OCI-LY7 (cell line): ENCODE measurements around the gene ICE2. TPM values are rescaled to one million over a fixed set of nuclear protein-coding genes. Genes with fewer than 3 reads are reported as not detected.

Source experiments
- BruUV-seq: library from RNA; stranded (reverse); fragments of 400-500 nt; replicated peaks from 2 replicates; lab custom pipeline; 2021; lab: Mats Ljungman, UMichigan
- CTCF ChIA-PET: fragments of 300-600 bp; sonication (Branson Sonifier 250); formaldehyde crosslinking; loops from one replicate; lab custom pipeline; 2022; ENCODE audit warnings: antibody characterized with exemption; ENCODE audit not compliant: unreplicated experiment; lab: Charles Lee
- POLR2A ChIA-PET: fragments of 300-600 bp; sonication (Branson Sonifier 250); formaldehyde crosslinking; loops from one replicate; lab custom pipeline; 2022; ENCODE audit warnings: antibody characterized with exemption; lab: Charles Lee
- DNase-seq: peaks from one replicate; pipeline ENCODE4 v3.0.0-alpha.2; 2015; ENCODE audit warnings: low spot score
- H2AFZ ChIP-seq: fragments of 200-600 bp; sonication (generic), shearing (Covaris generic); 2 replicates; pipeline ENCODE4 v1.6.1; 2014; ENCODE audit warnings: mild to moderate bottlenecking, antibody characterized with exemption, low read length, moderate library complexity
- H3K27ac ChIP-seq: fragments of 200-600 bp; sonication (generic); 2 replicates; pipeline ENCODE4 v1.5.1; 2014; ENCODE audit warnings: mixed run types, low read depth, mild to moderate bottlenecking, moderate library complexity, low read length, inconsistent platforms; ENCODE audit not compliant: poor library complexity, severe bottlenecking
- H3K36me3 ChIP-seq: fragments of 200-600 bp; sonication (generic); 2 replicates; pipeline ENCODE4 v1.6.1; 2014; ENCODE audit warnings: mild to moderate bottlenecking, antibody characterized with exemption, low read length, moderate library complexity, mixed read lengths; ENCODE audit not compliant: insufficient read depth
- H3K4me1 ChIP-seq: fragments of 200-600 bp; sonication (generic); 2 replicates; pipeline ENCODE4 v1.5.1; 2014; ENCODE audit warnings: mild to moderate bottlenecking, low read length; ENCODE audit not compliant: insufficient read depth, poor library complexity, severe bottlenecking
- H3K4me2 ChIP-seq: fragments of 200-600 bp; sonication (generic); 2 replicates; pipeline ENCODE4 v1.6.1; 2014; ENCODE audit warnings: mild to moderate bottlenecking, low read length
- H3K4me3 ChIP-seq: fragments of 200-600 bp; sonication (generic); 2 replicates; pipeline ENCODE4 v1.5.1; 2014; ENCODE audit warnings: mild to moderate bottlenecking, low read depth, low read length; ENCODE audit not compliant: poor library complexity, severe bottlenecking
- H3K79me2 ChIP-seq: fragments of 200-600 bp; sonication (generic); 2 replicates; pipeline ENCODE4 v1.6.1; 2016; ENCODE audit warnings: low read depth, mild to moderate bottlenecking, low read length, moderate library complexity, mixed read lengths; ENCODE audit not compliant: insufficient read depth
- H3K9me2 ChIP-seq: fragments of 200-600 bp; sonication (generic); 2 replicates; pipeline ENCODE4 v1.6.1; 2016; ENCODE audit warnings: mild to moderate bottlenecking, low read length, mixed read lengths; ENCODE audit not compliant: insufficient read depth
- H3K9me3 ChIP-seq: fragments of 200-600 bp; sonication (generic); 2 replicates; pipeline ENCODE4 v1.6.1; 2014; ENCODE audit warnings: mild to moderate bottlenecking, mixed run types, low read length, mixed read lengths
- H4K20me1 ChIP-seq: fragments of 200-600 bp; sonication (generic); 2 replicates; pipeline ENCODE4 v1.6.1; 2014; ENCODE audit warnings: mild to moderate bottlenecking, antibody characterized with exemption, low read length, moderate library complexity, mixed read lengths; ENCODE audit not compliant: insufficient read depth
- CTCF ChIP-seq: fragments of 200-600 bp; sonication (generic); conservative IDR thresholded peaks from 2 replicates; pipeline ENCODE4 v1.5.1; 2014; ENCODE audit warnings: mild to moderate bottlenecking, antibody characterized with exemption, low read length, moderate library complexity, mixed read lengths
- EZH2phosphoT487 ChIP-seq: fragments of 200-600 bp; sonication (generic); IDR thresholded peaks from 2 replicates; pipeline ENCODE4 v1.6.1; 2018; ENCODE audit warnings: low read depth, borderline replicate concordance, mild to moderate bottlenecking, mixed run types, antibody characterized with exemption, low read length, moderate library complexity, mixed read lengths
- intact Hi-C: fragments of 100-400 bp; cut with micrococcal nuclease; formaldehyde crosslinking; loops from one replicate; pipeline ENCODE4 v1.10.0; 2022; ENCODE audit not compliant: unreplicated experiment
- total RNA-seq, 2 experiments: library from RNA; depleted of rRNA in 1 of 2; stranded (reverse); fragments of >200 nt in 1 of 2; shearing (Covaris generic) in 1 of 2; gene quantifications; 2 replicates each; pipeline ENCODE4 v1.2.3, GENCODE V29; 2014 to 2022

Gene ICE2
- total RNA-seq, 2 experiments from 2014 or later = 37.1 to 78.1 TPM

- Histone ChIP-seq H3K4me2 (no peak overlapping the region), H3K27ac (no peak overlapping the region), H3K9me3 (no peaks in the 10 kb centered on the region), H3K36me3 (peaks cover 51% of the 10 kb centered on the region), H3K9me2 (no peaks in the 10 kb centered on the region), H3K4me3 (no peak overlapping the region), H2AFZ (no peak overlapping the region), H4K20me1 (no peaks in the 10 kb centered on the region), H3K79me2 (no peaks in the 10 kb centered on the region), H3K4me1 (no peaks in the 10 kb centered on the region)
- intact Hi-C loops = no loop called here
- BruUV-seq = no TSS peak
- ChIA-PET CTCF (no interaction called here), POLR2A (interaction anchor here (0.6 to 0.7 kb wide), 2 partner anchors 14 to 122 kb away, joined by 3 to 4 read pairs; no protein-coding TSS in a partner anchor)
- TF ChIP-seq EZH2phosphoT487 (no peak), CTCF (peak; percentile 54)
- DNase-seq = no peak
Measured at GRCh38 chr15:60444289-60444912, 34.5 kb downstream of the ICE2 start.

GRCh38 chr15:60442763-60443162, 36.2 kb downstream of the ICE2 start:
- no peaks in the 10 kb centered on the region for H3K9me2 ChIP-seq
- no peak for DNase-seq
- H3K27ac ChIP-seq = no peak overlapping the region
- no peaks in the 10 kb centered on the region for H3K79me2 ChIP-seq
- TF ChIP-seq CTCF = no peak
- TF ChIP-seq EZH2phosphoT487 = no peak
- intact Hi-C loops = no loop called here
- H3K4me1 ChIP-seq = no peaks in the 10 kb centered on the region
- no peaks in the 10 kb centered on the region for H4K20me1 ChIP-seq
- no TSS peak for BruUV-seq
- ChIA-PET POLR2A (interaction anchor here (1.1 kb wide), 1 partner anchor 9 kb away, joined by 3 read pairs; no protein-coding TSS in a partner anchor), CTCF (no interaction called here)
- peaks cover 46% of the 10 kb centered on the region for H3K36me3 ChIP-seq
- H3K4me3 ChIP-seq = no peak overlapping the region
- H3K4me2 ChIP-seq = no peak overlapping the region
- no peak overlapping the region for H2AFZ ChIP-seq
- H3K9me3 ChIP-seq = no peaks in the 10 kb centered on the region

- no TSS peak for BruUV-seq
- Histone ChIP-seq H2AFZ (no peak overlapping the region), H3K4me3 (no peak overlapping the region), H3K9me2 (no peaks in the 10 kb centered on the region), H3K79me2 (no peaks in the 10 kb centered on the region), H3K4me2 (no peak overlapping the region), H4K20me1 (no peaks in the 10 kb centered on the region), H3K36me3 (peaks cover 40% of the 10 kb centered on the region; the same call in 1 of the 2 replicates), H3K4me1 (no peaks in the 10 kb centered on the region), H3K9me3 (no peaks in the 10 kb centered on the region), H3K27ac (no peak overlapping the region)
- TF ChIP-seq EZH2phosphoT487 (no peak), CTCF (no peak)
- no peak for DNase-seq
- intact Hi-C loops = no loop called here
- CTCF ChIA-PET = no interaction called here
- POLR2A ChIA-PET = interaction anchor here (0.7 to 1.1 kb wide), 2 partner anchors 10 to 20 kb away, joined by 3 read pairs; no protein-coding TSS in a partner anchor
Measured at GRCh38 chr15:60442031-60442650, 36.8 kb downstream of the ICE2 start.
